ENCODE measurements around the gene RILPL2.

Gene RILPL2

GRCh38 chr12:123389560-123390351, 46.7 kb downstream of the RILPL2 start:
- TF ChIP-seq, protein P1, sequence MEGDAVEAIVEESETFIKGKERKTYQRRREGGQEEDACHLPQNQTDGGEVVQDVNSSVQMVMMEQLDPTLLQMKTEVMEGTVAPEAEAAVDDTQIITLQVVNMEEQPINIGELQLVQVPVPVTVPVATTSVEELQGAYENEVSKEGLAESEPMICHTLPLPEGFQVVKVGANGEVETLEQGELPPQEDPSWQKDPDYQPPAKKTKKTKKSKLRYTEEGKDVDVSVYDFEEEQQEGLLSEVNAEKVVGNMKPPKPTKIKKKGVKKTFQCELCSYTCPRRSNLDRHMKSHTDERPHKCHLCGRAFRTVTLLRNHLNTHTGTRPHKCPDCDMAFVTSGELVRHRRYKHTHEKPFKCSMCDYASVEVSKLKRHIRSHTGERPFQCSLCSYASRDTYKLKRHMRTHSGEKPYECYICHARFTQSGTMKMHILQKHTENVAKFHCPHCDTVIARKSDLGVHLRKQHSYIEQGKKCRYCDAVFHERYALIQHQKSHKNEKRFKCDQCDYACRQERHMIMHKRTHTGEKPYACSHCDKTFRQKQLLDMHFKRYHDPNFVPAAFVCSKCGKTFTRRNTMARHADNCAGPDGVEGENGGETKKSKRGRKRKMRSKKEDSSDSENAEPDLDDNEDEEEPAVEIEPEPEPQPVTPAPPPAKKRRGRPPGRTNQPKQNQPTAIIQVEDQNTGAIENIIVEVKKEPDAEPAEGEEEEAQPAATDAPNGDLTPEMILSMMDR (IDR thresholded peaks at IDR 0.05) = no peak

GRCh38 chr12:123388951-123389559, 47.4 kb downstream of the RILPL2 start:
- TF ChIP-seq, protein P1 (IDR thresholded peaks at IDR 0.05) = no peak; the same call in 1 of the 2 replicates

DNA sequence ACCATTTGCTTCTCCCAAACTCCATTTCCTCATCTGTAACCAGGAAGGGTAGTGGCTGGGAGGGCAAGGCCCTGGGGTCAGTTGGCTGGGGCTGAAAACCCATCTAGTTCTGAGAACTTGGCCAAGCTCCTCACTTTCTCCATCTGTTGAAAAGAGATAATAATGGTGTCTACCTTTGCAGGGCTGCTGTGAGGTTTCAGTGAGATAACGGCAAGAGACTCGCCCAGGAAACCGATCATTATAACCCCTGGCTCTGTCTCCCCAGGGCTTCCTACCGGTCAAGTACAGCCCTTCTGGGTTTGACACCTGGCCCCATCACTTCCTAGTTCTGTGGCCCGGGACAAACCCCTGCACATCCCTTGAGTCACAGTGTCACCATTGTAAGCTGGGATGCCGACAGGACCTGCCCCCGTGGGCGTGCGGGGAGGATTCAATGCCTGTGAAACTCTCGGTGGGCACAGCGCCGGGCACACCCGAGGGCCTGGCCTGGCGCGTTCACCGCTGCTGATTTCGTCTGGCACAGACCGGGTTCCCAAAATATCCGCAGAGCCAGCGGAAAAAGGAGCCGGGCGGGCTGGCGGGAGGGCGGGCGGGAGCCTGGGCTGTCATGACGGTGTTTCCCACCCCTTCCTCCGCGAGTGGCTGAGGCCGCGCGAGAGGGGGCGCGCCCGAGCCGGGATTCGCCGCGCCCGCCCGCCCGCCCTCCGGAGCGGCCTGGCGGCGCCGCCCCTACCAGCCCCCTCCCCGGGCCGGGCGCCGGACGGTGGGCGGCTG, 48.1 kb downstream of the RILPL2 start:
- TF ChIP-seq, protein P1 (IDR thresholded peaks at IDR 0.05) = no peak; the same call in 1 of the 2 replicates

- TF ChIP-seq, protein P1 (IDR thresholded peaks at IDR 0.05) = no peak
Measured at GRCh38 chr12:123387508-123388176, 48.8 kb downstream of the RILPL2 start.

- TF ChIP-seq, protein P1 (IDR thresholded peaks at IDR 0.05) = no peak
Measured at GRCh38 chr12:123384994-123385376, 51.5 kb downstream of the RILPL2 start.

GRCh38 chr12:123384318-123384993, 52.0 kb downstream of the RILPL2 start:
- TF ChIP-seq, protein P1 (IDR thresholded peaks at IDR 0.05) = no peak

DNA sequence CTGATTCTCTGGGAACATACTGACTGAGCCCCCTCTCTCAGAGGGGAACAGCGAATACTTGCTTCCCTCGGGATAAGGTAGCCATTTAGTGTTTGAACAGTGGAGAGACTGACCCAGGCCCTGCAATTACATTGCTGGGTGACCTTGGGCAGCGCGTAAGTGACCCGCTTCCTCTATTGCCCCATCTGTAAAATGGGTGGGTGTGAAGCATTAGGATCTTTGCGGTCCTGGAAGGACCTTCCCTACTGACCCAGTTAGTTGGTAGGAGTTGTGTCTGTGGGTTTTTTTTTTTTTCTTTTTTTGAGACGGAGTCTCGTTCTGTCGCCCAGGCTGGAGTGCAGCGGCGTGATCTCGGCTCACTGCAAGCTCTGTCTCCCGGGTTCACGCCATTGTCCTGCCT, 53.8 kb downstream of the RILPL2 start:
- TF ChIP-seq, protein P1 (IDR thresholded peaks at IDR 0.05) = no peak
